Endothelial cell of umbilical vein (primary cell): ENCODE results near the gene PLA2G12B.

Experiments used
- EZH2 ChIP-seq: IDR thresholded peaks from 2 replicates; pipeline ENCODE4 v1.6.1; 2012; ENCODE audit warnings: borderline replicate concordance, low read depth, mild to moderate bottlenecking, moderate library complexity, low read length, inconsistent platforms; ENCODE audit not compliant: severe bottlenecking
- POLR2A ChIP-seq: IDR thresholded peaks from 2 replicates; pipeline ENCODE4 v1.6.1; 2012; ENCODE audit warnings: low read depth, mild to moderate bottlenecking, control low read depth, low read length
- TF ChIP-seq, protein P1 (sequence below), 2 donors: IDR thresholded peaks; 1 replicate in 1 of 2; 2 replicates in 1 of 2; pipeline ENCODE4 v1.5.1; 2011; ENCODE audit warnings: low read length in 2 of 2, mild to moderate bottlenecking in 2 of 2, moderate library complexity in 2 of 2, control low read depth in 1 of 2, inconsistent platforms in 1 of 2, low read depth in 1 of 2; ENCODE audit not compliant: insufficient read depth in 1 of 2; ENCODE audit errors: extremely low read depth in 1 of 2
- TF ChIP-seq, protein P2 (sequence below): IDR thresholded peaks from 2 replicates; pipeline ENCODE4 v1.6.1; 2011; ENCODE audit not compliant: insufficient read depth, insufficient read length

DNA sequence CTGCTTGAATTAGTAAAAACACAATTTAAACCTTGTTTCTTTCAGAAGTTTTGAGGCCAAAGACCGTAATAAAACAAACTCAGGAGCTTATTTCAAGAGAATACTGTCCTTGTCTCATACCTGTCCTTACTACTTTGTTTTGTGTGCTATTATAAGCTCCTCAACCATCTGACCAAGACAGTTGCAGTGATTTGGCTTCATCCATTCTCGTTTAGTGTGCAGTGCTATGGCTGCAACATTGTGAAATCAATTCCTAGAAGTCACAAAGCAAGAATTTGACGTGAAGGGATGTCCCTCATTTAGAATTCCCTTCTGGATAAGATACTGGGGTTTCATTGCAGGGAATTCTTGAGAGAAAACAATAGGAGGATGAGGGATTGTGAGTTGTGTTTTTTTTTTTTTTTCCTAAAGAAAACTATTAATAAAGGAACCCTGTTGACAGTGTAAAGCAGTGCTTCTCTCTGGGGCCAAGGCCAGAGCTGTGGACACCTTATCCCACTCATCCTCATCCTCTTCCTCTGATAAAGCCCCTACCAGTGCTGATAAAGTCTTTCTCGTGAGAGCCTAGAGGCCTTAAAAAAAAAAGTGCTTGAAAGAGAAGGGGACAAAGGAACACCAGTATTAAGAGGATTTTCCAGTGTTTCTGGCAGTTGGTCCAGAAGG is 61.3 kb downstream of the PLA2G12B start, which contains the start of gene OIT3:
- TF ChIP-seq, protein P1, sequence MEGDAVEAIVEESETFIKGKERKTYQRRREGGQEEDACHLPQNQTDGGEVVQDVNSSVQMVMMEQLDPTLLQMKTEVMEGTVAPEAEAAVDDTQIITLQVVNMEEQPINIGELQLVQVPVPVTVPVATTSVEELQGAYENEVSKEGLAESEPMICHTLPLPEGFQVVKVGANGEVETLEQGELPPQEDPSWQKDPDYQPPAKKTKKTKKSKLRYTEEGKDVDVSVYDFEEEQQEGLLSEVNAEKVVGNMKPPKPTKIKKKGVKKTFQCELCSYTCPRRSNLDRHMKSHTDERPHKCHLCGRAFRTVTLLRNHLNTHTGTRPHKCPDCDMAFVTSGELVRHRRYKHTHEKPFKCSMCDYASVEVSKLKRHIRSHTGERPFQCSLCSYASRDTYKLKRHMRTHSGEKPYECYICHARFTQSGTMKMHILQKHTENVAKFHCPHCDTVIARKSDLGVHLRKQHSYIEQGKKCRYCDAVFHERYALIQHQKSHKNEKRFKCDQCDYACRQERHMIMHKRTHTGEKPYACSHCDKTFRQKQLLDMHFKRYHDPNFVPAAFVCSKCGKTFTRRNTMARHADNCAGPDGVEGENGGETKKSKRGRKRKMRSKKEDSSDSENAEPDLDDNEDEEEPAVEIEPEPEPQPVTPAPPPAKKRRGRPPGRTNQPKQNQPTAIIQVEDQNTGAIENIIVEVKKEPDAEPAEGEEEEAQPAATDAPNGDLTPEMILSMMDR (IDR thresholded peaks at IDR 0.05; ENCODE audit: extremely low read depth in 1 of 2, insufficient read depth in 1 of 2, low read depth in 1 of 2, low read length in 2 of 2) = no peak
- TF ChIP-seq, protein P2, sequence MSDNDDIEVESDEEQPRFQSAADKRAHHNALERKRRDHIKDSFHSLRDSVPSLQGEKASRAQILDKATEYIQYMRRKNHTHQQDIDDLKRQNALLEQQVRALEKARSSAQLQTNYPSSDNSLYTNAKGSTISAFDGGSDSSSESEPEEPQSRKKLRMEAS = no peak
- TF ChIP-seq POLR2A (no peak), EZH2 (no peak)
